ENCODE results near the gene ZNF423. TPM values are rescaled to one million over a fixed set of nuclear protein-coding genes. Genes with fewer than 3 reads are reported as not detected.
A peak's percentile ranks its signal among the peaks of the same experiment; 100 is the strongest.

The ZNF423 gene
- total RNA-seq, 1 experiment from 2014 or later = not detected

DNA sequence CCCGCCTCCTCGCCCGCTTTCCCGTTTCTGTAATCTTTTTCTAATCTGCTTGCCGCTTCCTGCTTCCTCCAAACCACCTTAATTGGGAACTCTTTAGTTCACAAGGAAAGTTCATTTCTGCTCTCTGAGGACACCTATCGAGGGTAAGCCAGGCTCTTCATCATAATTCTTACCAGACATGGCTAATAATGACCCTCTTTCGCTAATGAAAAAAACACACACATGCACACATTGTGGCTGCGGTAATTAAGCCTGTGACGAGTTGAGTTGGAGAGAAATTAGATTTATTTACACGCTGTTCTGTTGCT, 100.6 kb downstream of the ZNF423 start:
- peak; percentile 18 for DNase-seq (ENCODE audit: low read depth)

DNA sequence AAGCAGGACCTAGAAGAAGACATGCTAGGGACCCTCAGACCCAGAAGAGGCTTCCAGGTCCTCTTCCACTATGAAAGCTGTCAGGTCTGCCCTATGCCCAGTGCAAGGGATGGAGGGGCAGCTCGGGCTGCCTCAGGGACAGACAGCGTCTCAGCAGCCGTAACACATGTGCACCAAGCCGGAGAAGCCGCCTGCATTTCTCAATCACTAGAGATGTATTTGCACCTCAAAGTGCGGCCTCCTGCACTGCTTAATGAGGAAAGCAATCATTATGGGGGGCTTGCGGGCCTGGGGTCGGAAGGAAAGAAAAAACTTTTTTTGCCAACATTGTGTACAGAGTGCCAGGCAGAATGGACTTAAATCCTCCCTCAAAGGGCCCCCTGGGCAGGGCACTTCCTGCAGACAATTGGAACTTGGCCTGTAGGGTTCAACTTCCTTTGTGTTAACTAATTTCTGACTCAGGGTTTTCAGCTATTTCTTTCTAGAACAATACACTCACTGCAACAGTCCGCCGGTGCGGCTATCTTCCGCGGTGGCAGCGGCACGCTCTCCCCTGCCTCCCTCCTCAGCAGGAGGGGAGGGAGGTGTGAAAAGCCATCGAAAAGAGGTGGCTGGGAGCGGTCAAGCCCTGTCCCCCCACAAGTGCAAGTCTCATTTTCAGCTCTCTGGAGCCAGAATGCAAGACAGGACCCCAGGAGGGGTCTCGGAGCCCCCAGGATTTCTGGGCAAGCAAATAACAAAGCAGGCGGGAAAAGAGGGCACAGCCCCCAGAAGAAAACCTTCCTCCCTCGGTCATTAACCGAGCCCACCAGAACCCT, 101.2 kb downstream of the ZNF423 start:
- DNase-seq (ENCODE audit: low read depth) = peak; percentile 16

DNA sequence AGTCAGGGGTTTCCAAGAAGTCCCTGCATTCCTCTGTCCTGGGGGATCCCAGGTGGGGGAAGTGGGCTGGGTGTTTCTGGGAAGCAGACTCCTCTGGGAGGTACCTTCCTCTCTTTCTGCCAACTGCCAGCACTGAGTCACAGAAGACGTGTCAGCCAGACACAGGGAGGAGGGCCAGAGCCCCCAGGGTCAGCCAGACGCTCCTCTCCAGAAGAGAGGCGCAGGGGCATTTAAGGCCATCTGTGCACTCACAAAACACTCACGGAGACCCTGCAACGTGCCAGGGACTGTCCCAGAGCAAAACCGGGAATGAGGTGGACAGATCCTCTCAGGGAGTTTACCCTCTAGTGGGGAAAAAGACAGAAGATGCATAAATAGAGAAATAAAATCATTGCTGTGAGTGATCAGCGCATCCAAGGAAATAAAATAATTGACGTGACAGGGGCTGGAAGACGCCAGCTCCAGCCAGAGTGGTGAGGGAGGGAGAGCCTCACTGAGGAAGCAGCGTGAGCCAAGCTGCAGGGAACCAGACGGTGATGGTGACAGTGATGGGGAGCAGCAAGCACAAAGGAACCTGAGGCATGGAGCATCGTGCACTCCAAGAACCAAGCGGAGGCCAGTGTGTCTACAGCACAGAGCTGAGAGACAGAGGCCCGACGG, 105.4 kb downstream of the ZNF423 start:
- DNase-seq (ENCODE audit: low read depth) = no peak

DNA sequence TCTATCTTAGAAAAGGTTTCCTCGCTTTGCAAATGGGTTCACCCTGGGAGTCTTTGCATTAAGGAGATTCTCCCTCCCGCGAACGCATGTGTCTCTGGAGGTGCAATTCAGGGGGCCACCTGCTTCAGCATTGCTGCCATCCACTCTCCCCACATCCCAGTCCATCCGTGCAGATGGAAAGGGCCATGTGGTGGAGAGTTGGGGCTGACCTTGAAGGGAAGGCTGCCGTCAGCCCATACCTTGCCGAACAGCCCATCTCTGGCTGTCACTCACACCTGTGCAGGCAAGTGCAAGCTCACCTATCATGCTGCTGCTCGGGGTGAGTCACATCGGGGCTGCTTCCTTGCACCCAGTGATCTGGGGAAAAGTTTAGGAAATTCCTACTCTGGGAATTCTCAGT, 106.1 kb downstream of the ZNF423 start:
- no peak for DNase-seq (ENCODE audit: low read depth)

DNA sequence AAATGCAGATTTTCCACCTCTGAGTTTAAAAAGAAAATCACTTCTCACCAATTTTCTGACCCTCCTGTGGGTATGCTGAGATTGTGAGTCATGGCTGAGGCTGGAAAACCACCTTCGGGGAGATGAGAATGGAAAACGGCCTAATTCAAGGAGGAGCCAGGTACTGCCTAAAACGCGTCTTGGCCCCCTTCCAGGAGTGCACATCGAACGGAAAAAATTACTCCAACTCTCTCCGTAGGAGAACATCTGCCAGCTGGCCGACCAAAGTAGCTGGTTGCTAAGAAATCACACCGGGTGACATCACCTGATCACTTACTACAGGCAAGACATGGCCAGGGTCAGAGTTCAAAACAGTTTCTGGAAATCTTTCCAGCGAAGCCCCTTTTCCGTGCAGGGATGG, 107.6 kb downstream of the ZNF423 start:
- no peak for DNase-seq (ENCODE audit: low read depth)

DNA sequence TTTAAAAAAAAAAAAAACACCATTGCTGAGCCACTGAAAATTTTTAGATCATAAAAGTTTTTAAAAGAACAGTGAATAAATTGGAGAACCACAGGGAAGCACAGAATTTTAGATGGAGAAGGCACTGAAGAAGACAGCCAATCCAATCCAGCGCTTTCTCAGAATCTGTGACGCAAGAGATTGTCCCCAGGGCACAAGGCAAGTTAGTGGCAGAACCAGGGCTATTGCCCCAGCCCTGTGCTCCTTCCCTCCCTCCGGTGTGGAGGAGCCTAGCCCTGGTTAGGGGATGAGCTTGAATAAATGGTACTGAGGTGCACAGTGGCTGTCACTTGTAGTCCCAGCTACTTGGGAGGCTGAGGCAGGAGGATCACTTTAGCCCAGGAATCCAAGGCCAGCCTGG, 108.3 kb downstream of the ZNF423 start:
- DNase-seq (ENCODE audit: low read depth) = no peak

DNA sequence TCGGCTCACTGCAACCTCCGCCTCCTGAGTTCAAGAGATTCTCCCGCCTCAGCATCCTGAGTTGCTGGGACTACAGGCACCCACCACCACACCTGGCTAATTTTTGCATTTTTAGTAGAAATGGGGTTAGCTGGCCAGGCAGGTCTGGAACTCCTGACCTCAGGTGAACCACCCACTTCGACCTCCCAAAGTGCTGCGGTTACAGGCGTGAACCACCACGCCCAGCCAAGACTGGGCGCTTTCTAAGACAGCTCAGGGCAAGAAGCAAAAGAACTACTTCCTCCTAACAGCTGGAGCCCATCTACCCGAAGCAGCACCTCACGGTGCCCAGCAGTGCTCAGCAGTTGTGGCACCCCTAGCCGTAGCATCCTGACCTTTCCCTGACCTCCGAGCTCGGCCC, 109.4 kb downstream of the ZNF423 start:
- no peak for DNase-seq (ENCODE audit: low read depth)

DNA sequence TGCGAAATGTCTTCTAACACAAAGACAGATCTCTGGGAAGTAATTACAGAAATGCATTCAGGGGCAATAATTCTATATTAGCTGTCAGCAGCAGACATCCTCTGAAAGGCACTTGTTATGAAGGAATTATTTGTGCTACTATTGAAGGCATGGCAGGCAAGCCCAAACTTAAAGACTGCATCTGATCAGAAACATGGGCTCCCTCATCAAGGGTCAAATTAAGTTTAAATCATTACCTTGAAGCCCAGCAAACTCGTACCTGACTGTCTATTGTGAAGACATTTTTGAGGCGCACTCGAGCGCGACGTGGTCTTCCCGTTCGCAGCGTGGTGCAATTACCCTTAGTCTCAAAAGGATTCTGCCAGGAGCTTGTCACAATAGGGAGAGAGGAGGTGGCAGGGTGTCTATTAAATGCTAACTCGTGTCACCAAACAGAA, 110.6 kb downstream of the ZNF423 start:
- no peak for DNase-seq (ENCODE audit: low read depth)

DNA sequence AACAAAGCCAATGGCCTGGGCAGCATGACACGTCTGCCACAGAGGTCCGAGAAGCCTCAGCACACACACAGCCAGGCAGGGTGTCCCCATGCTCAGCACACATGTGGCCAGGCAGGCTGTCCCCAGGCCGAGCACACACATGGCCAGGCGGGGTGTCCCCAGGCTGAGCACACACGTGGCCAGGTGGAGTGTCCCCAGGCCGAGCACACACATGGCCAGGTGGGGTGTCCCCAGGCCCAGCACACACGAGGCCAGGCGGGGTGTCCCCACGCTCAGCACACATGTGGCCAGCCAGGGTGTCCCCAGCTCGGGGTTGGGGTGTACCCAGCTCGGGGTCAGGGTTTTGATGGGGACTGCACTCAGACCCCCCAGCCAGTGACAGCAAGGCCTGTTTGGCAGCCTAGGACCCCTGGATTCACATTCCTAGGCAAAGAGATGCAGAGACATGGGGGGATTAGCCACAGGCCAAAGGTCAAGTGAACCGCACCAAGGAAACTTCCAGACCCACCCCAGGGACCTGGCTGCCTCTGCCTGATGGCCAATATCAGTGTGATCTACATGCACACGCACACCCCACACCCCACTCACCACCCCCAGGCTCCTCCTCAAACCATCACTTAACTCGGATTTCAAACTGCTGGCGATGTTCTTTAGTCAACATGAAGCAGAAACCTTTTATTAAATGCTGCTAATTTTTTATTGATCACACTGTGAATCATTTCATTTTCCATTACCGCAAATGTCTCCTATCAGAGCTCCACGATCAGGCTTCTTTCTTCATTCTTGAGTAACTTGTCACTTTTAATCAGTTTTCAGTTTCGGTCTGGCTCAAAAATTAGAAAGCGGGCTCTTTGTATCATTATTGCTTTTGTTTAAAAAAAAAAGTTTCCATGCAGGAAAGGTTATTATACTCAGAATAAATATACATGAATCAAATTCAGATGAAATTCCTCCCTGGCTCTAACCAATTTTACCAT, 111.4 kb downstream of the ZNF423 start:
- DNase-seq (ENCODE audit: low read depth) = no peak

DNA sequence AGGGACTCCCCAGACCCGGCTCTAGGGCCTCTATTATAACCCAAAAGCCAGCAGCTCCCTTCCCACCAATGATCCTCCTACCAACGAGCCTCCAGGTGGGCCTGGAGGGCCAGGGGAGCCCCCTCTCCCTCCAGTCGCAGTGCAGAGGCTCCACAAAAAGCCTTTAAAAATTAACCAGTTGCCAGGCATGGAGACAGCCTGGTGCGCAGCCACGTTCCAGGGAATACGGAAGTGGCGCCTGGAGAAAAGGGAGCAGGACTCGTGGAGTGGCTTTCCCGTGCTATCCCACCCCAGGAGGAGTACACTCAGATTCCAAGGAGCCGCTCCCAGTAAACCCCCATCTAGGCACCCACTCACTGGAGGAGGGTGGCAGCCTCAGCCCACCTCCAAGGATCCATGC, 112.3 kb downstream of the ZNF423 start:
- DNase-seq (ENCODE audit: low read depth) = no peak

DNA sequence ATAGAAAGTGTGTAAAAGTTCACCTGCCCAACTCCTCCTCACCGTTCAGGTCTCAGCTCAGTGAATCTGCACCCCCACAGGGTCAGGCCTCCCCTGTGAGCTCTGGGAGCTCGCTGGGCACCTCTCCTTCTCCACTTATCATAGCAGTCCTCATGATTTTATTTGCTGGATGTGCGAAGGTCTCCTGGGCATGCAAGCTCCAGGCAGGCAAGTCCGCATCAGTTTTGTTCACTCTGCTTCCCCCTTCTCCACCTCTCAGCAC, 112.8 kb downstream of the ZNF423 start:
- DNase-seq (ENCODE audit: low read depth) = no peak

DNA sequence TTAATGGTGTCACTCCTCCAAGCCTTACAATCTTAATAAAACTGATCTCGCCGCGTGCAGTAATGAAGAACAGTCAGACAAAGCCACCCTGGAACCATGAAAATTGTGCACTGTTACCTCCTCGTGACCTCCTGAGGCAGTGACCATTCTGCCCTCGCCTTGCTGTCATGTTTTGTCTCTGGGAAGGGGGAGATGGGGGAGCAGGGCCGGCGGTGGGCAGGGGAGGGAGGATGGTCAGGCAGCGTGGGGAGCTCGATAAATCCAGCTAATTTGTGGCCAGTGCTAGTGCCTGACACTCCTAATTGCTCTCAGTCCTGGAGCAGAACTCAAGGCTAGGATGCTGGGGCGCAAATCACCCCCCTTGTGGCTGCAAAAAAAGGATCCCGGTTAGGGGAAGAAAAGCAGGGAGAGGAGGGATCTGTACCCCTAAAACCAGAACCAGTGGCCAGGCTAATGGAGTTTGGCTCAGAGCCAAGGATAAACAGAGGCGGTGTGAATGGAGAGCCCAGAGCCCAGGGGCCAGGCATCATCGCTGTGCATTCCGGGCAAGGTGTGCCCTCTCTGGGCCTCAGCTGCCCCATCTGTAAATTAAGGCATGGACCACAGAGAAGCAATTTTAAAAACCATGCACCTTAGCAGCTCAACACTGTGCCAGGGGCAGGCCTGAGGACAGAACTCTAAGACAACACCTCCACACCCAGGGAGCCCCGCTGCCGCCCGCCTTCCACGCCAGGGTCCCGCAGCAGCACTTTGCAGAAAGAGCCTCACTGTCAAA, 113.3 kb downstream of the ZNF423 start:
- DNase-seq (ENCODE audit: low read depth) = no peak

DNA sequence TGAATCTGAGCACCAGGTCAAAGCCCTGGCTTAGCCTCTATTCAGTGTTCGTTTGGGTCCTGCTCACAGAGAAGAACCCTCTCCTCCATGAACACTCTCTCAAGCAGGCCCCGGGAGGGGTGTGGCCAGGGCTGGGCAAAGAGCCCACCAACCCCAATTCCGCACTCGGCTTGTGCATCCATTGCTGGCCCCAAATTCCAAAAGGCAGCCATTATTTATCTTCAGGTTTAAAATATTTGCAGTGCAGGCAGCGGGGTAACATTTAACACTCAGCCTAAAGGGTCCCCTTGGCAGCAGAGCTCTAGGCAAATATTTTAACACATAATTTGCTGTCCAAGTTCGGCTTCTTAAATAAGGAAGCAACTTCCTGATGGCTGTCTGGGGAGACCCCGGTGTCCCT, 115.7 kb downstream of the ZNF423 start:
- no peak for DNase-seq (ENCODE audit: low read depth)

DNA sequence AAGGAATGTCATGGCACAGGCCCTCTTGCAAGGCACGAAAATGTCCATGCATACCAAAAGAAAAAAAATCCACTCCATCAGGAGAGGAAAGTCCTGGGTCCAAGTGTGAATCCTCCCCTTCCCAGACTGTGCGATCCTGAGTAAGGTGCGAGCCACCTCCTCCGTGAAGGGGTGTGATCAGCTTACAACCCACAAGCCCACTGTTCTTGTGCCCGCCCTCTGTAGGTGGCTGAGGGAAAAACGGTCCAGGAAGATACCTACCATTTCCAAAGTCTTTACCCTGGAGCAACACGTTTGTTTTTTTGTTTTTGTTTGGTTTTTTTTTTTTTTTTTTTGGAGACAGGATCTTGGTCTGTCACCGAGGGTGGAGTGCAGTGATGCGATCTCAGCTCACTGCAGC, 116.5 kb downstream of the ZNF423 start:
- DNase-seq (ENCODE audit: low read depth) = no peak

DNA sequence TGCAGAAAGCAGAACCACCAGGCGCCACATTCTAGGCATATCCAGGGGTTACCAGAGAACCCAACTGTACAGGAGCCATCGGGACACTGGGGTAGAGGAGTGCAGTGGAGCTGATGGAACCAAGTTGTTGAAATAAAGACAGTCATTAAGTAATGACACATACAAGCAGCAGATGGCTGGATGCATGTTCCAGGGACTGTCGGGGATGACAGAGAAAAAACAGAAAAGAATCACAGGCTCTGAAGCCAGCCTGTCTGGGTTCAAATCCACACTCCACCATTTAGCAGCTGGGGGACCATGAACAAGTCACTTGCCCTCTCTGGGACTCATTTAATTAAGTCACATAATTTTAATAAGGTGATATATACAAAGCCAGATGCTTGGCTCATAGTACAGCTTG, 117.1 kb downstream of the ZNF423 start:
- DNase-seq (ENCODE audit: low read depth) = no peak

DNA sequence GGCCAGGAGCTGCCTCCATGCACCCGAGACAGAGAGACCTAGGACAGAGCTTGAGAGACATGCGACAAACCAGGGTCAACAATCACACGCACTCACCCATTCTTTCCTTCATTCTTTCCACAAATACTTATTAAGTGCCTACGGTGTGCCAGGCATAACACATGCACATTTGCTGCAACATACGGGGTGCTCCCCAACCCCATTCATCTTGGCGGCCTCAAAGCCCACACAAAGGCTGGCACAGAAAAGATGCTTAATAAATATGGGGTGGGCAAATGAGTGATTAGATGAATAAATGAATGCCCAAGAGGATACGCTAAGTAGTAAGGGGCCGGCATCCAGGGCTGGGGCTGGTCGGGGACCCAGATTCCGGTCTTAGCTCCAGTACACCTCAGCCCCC, 117.9 kb downstream of the ZNF423 start:
- no peak for DNase-seq (ENCODE audit: low read depth)

DNA sequence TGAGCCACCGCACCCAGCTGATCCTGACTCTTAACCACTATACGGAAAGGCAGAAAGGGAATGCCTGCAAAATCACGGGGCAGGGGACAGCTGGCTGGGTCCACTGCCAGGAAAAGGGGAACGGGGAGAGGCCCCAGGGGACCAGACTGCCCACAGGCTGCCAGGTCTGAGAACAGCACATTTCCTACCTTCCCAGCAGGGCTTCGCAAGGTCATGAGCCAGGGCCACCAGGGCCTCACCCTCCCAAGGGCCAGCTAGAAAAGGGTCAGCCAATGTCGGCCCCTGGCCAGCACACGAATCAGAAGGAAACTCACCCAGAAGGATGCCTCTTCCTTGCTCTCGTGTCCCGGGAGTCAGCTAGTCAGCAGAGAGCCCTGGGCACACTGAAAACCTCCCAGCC, 118.4 kb downstream of the ZNF423 start:
- DNase-seq (ENCODE audit: low read depth) = no peak

DNA sequence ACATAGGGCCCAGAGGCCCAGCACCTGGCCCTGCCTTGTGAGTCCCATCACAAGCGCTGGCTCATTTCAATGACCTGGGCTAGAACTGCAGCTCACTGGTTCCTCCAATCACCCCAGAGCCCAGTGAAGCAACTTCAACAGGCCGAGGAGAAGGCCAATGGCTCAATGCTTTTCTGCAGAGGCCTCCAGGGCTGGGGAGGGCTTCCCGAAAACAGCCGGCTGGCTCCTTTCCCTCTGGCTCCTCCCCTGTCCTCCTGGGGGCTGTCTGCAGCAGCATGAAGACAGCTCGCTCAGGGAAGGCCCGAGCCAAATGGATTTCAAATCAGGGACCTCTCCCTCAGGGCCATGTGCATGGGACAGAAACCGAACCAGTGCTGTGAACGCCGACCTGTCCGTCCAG, 121.6 kb downstream of the ZNF423 start:
- no peak for DNase-seq (ENCODE audit: low read depth)

DNA sequence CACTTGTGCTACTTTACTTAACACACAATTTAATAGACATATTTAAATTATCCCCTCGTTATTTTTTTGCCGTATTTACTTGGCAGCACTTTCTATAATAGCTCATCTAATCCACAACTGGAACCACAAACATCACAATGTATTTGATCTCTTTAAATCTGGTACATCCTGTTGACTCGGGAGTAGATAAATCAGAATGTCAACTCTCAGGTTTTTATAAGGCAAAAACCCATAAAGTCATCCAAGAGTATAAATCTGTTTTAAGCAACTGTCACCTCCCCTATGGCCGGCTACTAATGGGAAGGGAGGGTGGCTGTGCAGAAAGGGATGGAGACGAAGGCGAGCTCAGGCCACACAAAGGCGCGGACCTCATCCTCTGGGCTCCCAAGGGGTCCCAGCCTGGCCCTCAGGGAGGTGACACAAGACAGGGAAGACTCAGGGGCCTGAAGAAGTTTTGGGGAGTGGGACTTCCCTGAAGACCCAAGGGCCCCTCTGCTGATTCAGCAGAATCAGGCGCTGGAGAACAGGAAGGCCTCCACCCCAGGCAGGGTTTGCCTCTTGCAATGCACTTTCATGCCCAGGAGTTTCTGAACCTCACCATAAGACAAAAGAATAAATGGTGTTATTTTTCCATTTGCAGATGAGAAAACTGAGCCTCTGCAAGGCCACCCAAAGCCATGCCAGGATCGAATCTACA, 122.5 kb downstream of the ZNF423 start:
- DNase-seq (ENCODE audit: low read depth) = no peak

DNA sequence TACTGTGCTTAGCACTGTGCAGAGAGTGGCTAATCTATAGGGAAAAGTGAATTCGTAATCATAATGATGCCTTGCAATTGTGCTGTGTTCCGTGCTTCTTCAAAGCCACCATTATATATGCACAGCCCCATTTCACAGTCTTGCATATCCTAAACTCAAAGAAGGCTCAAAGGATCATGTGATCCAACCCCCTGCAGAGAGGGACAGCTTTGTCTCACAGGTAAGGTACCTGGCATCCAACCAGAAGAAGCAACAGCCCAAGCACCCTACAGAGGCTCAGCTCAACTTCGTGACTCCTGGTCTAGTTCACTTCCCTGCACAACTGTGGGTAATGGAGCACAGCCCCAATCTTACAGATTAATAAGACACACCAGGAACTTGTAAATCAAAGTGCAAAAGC, 124.0 kb downstream of the ZNF423 start:
- no peak for DNase-seq (ENCODE audit: low read depth)

DNA sequence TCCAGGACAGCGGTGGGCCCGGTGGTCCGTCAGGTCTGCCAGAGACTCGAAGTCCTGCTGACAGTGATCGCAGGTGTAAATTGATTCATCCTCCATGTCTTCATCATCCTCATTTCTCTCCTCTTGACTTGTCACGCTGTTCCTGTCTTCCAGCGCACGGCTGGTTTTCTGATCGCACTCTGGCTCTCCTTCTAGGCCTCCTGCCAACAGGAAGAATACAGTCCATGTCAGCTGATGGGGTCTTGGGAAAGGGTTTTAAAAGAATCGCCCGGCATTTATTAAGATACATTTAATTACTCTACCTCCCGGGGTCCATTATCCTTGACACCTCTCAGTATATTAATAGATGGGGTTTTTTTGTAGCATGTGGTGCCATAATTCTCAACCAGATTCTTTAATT, 125.1 kb downstream of the ZNF423 start:
- no peak for DNase-seq (ENCODE audit: low read depth)
